GM19351 (cell line): ENCODE data around the gene HOXB3.

ENCODE experiments used
- ATAC-seq: cut with Tn5 transposase; IDR thresholded peaks from one replicate; pipeline ENCODE4 v1.9.1; 2021; ENCODE audit warnings: mild to moderate bottlenecking, moderate library complexity; ENCODE audit not compliant: unreplicated experiment

The HOXB3 gene

DNA sequence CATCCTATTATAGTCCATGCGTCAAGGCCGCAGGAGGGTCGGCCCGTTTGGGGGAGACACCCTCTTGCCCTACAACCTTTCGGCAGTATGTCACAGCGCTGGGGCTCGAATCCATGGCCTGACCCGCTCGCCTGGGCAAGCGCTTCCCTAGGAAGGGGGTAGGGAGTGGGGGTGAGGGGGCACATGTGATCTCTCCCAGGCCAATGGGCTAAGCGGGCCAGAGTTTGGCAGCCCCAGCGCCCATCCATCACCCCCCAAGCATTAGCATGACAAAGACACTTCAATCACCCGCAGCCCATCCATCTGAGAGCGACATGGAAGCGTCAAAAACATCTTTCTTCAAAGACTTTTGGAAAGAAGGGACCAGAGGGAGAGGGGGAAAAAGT, 59.2 kb downstream of the HOXB3 start, which contains the start of gene HOXB1:
TSS of gene HOXB1 (minus strand) at position 125 of the 386 bp plus-strand sequence. CDS start at position 18, 107 bp downstream.
- no peak for ATAC-seq

DNA sequence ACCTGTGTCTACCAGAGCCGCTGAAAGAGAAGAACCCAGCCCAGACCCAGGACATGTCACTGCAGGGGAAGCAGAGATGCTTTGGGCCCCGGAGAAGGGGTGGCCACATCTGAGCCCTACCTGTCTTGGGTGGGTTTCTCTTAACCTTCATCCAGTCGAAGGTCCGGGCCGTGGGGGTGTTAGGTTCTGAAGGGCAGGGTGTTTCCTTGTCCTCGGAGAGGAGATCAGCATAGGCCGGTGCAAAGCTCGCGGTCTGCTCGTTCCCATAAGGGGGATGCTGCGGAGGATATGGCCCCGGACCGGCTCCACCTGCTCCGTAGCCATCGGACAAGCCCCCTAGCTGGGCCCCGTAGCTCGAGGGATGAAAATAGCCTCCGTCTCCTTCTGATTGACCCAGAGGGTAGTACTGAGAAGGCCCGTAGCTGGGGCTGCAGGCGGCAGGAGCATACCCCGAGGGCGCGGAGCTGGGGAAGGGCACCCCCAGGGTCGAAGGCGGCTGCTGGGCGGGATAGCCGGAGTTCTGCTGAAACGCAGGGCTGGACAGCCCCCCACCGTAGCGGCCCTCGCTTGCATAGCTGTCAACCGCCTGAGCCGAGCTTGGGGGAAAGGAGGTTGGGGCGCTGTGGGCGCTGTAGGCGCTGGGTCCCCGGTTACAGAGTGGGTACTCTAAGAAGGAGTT, 59.7 kb downstream of the HOXB3 start:
- no peak for ATAC-seq

- no peak for ATAC-seq
Measured at GRCh38 chr17:48529683-48530009, 60.4 kb downstream of the HOXB3 start.

- no peak for ATAC-seq
Measured at GRCh38 chr17:48528936-48529682, 60.9 kb downstream of the HOXB3 start.

GRCh38 chr17:48528153-48528935, 61.7 kb downstream of the HOXB3 start:
- ATAC-seq: no peak

DNA sequence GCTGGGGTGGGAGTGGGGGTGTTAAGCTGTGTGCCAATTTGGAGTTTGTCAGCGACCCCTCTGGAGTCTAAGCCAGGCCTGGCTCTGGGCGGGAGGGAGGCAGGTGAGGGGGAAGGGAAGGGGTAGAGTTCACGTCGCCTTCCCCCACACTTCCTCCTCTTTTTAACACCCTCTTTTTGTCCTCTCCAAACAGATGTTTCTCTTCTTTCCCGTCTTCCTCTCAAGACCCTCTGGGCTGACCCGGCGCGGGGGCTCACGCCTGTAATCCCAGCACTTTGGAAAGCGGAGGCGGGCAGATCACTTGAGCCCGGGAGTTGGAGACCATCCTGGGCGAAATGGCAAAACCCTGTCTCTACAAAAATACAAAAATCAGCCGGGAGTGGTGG, 62.5 kb downstream of the HOXB3 start:
- ATAC-seq: no peak

DNA sequence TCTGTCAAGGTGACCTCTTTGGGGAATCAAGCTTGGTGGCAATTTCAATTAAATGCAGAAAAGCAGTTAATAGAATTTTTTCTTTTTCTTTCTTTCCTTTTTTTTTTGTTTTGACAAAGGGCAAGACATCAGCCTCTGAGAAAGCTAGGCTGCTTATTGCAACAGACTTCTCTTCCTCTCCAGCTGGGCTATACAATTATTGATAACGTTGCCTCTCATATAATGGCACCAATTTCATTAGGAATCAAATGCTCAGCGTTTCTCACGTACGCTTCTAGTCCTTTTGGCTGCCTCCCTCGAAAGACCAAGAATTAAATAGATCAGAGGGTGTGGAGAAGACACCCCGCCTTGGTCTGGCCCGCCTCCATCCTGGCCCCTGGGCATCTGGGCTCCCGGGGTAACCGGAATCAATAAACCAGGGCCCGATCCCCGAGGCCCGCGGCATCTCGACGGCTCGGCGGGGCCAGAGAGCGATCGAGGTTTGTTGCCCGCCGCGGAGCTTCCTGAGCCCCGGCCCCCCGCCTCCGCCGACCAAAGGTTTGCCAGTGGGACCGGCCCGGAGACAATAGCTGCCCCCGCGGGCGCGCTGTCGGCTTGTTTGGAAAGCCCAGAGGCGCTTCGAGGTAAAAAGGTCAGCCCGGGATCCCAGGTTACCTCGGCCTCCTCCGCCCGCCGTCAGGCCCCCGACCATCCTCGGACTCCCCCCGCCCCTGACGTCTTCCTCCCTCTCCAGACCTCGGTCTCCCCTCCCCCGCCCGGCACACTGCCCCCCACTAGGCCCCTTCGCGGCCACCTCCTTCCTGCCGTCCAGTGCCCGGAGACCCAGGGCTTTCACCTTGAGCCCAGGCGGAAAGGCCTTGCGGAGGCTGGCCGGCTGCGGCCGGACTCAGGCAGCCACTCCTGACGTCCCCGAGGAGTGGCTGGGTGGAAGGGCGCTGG, 63.2 kb downstream of the HOXB3 start:
- ATAC-seq: no peak

DNA sequence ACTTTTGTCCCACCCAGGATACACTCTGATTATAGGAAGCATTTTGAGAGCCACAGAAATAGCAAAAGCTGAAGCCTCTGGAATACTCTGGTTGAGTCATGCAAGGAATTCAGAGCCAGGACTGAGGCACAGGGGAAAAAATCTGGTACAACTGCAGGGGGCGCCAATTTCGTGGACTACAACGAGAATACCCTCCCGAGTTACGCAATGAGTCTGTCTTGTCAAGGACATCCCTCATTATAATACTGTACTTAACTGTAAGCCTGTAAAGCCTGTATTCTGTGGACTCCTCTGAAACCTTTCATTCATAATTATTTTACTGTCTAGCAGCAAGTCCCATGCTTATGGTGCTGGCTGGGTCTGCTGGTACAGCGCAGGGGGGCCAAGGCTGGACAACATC, 67.0 kb downstream of the HOXB3 start:
- ATAC-seq: no peak

DNA sequence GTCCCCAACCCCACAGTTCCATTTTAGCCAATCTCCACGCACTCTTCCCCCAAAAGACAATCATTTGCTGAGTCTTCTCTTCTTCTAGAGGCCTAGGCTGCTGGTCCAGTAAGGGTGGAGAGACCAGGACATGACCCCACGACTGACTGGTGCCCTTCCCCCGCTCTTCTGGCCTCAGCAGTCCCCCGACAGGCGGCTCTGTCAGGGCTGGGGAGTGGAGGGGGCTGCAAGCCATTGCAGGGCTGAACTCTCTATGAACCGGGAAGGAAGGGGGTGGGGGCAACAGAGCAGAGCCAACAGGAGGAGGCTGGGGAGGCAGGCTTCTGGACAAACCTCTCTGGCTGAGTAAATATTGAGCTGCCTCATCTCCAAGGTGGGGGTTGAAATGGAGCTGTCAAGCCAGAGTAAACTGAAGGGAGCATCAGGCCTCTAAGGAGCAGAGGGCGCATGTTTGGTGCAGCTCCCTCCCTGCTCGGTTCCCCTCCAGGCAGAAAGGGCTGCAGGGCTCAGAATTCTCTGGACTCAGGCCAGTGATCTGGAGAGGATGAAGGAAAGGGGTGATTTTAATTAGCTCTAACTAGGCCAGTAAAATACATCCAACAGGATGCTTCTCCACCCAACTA, 67.9 kb downstream of the HOXB3 start:
- ATAC-seq: no peak

DNA sequence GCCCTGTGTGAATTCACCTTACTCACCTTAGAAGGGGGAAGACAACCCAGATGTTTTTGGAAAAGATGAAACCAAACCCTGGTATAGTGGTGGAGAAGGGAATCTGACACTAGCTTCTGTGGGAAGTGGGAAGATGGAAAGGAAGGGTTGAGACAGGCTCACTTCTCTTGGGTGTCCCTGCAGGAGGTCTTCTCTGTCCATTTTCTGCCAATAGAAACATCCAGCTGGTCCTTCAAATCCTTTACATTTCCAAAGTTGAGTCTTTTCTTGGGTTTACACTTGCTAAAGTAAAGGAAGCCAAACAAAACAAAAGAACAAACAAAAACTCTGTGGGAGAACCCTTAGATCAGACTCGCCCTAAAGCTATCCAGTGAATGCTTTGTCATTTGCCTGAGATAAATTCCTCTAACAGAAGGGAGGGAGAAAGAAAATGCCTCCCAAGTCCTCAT, 69.4 kb downstream of the HOXB3 start:
- ATAC-seq: no peak

DNA sequence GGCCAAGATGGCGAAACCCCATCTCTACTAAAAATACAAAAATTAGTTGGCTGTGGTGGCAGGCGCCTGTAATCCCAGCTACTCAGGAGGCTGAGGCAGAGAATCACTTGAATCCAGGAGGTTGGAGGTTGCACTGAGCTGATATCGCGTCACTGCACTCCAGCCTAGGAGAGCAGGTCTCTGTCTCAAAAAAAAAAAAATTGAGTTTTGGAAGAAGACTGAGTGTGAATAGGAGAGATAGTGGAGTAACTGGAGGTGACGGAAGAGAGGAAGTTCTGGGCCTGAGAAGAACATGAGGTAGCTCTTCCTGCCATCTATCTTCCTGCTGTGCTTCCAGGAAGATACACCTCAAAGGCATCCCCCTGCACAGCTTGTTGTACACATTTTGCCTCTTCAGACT, 70.6 kb downstream of the HOXB3 start:
- ATAC-seq: no peak

GRCh38 chr17:48517478-48517877, 72.6 kb downstream of the HOXB3 start:
- no peak for ATAC-seq

DNA sequence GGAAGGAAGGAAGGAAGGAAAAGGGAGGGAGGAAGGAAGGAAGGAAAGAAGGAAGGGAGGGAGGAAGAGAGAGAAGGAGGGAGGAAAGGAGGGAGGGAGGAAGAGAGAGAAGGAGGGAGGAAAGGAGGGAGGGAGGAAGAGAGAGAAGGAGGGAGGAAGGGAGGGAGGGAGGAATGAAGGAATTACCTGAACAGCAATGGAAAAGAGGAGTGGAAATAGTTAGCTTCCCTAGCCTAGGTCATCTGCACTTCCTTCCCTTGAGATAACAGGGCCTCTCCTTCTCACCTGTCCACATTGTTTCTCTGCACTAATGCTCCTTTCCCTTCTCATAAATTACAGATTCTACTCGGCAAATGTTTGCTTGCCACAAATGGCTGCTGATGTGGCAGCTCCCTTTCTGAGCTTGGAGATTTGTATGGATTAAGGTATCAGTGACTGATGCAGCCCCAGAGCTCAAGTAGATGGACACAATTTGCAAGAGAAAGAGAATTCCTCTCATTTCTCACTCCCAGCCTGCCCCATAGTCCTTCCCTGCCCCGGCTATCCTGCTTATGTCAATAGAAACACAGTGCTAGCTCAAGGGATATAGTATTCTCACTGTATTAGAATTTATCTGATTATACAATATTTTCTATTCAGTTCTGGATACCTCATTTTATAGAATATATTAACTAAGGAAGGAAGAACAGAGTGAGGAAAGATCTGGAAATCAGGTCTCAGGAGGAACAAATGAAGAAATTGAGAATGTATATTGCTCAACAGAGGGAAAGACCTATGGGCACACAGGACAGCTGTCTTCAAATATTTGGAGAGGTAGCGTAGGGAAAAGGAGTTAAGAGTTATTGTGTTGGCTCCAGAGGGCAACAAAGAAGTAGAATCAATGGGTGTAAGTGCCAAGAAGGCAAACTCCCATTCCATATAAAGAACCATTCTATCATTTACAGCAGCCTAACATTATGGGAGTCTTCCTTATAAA, 73.8 kb downstream of the HOXB3 start:
- ATAC-seq: no peak

DNA sequence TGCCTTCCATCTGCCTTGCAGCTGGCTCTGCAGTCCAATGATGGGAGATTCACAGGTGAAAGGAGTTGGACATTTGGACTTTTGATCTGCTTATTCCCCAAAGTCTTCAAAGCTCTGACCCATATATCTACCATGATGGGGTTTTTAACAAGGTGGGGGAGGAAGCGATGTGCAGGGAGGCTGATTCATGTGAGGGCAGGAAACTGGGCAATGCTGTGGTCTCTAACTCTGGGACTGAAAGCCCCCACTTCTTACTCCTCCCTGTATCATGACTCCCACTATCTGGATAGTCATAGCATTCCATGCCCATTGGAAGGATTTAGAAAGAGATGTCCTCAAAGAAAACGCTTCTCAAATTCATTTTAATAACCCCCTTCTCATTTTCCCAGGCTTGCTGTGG, 75.6 kb downstream of the HOXB3 start:
- ATAC-seq: no peak

DNA sequence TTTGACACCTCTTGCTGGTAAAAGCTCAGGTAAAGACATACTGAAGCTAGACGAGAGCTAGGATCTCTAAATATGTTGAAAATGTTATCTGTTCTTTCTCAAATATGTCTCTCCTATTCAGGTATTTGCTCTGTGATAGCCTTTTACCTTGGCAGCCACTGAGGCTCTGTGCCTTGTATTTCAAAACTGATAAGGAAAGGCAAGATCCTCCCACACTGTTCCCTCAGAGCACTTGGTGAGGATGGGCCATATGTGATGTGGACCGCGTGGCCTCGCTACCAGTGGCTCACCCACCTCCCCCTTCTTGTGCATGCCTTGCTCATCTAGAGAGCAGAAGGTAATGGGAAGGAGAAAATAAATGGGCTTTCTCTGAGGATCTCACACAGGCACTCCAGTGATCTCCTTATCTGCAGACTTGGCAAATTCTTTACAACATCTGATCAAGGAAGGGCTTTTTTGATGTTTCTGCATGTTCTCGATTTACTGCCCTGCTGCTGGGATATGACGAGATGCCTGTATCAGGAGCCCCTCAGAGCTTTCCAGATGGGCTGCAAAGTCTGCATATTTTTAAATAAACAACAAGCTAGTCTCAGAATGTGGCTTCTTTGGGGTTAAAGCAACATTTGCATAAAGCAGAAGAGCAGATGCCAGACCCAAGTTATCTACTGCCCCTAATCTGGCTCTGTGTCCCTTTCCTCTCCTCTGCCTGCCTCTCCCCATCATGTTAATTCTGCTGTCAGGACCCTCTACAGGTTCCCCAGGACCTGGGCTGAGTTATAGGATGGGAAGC, 76.2 kb downstream of the HOXB3 start:
- ATAC-seq: peak; percentile 48

DNA sequence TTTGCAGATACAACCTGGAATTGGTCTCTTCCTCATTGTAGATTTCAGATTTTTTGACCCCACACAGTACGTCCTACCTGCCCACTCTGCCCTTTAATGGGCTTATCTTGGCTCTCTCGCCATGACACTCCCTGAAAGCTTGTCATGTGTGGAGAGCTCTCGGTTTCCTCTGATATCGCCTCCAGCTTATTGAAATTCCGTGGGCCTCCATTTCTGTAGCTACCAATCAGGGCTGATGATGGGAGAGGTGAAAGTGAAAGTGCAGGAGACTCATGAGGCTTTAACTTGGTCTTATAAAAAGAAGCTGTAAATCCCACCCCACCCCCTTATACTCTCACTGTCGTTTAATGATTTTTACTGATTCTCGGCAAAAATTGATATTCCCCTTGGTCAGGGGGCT, 76.9 kb downstream of the HOXB3 start:
- ATAC-seq: no peak

DNA sequence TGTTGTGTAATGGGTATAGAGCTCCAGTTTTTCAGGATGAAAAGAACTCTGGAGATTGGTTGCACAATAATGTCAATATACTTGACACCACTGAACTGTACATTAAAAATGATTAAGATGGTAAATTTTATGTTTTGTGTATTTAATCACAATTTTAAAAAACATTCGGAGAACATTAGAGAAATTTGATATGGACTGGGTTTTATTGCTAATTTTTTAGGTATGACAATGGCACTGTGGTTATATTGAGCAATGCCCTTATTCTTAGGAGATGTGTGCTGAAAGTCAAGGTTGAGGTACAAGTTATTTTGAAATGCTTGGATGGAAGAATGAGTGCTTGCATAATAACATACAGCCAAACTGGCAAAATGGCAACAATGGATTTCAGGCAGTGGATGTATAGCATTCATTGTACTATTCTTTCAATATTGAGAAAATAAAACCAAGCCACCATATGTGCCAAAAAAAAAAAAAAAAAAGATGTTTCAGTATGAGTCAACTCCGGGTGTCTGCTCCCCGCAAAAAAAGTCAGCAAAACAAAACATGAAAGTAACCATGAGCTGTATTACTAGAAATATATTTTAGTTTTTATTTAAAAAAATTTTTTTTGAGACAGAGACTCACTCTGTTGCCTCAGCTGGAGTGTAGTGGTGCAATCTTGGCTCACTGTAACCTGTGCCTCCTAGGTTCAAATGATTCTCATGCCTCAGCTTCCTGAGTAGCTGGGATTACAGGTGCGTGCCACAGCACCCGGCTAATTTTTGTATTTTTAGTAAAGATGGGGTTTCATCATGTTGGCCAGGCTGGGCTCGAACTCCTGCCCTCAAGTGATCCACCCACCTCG, 79.1 kb downstream of the HOXB3 start:
- no peak for ATAC-seq
